ENCODE measurements around the gene COL4A6.

- TF ChIP-seq CTCF (conservative IDR thresholded peaks at IDR 0.05; ENCODE audit: low read depth, low read length) (no peak), POLR2A (IDR thresholded peaks at IDR 0.05; ENCODE audit: low read depth, low read length) (no peak), RFX5 (IDR thresholded peaks at IDR 0.05; ENCODE audit: low read depth, low read length) (no peak), CEBPB (IDR thresholded peaks at IDR 0.05; ENCODE audit: low read depth, low read length) (no peak), ELK1 (IDR thresholded peaks at IDR 0.05; ENCODE audit: borderline replicate concordance, low read depth, low read length) (no peak), MAFK (IDR thresholded peaks at IDR 0.05; ENCODE audit: low read depth, low read length) (no peak)
These were observed 116.0 kb downstream of the COL4A6 start for GRCh38 chrX:108322234-108322633.
